ENCODE results near the gene HLA-DPA1.

DNA sequence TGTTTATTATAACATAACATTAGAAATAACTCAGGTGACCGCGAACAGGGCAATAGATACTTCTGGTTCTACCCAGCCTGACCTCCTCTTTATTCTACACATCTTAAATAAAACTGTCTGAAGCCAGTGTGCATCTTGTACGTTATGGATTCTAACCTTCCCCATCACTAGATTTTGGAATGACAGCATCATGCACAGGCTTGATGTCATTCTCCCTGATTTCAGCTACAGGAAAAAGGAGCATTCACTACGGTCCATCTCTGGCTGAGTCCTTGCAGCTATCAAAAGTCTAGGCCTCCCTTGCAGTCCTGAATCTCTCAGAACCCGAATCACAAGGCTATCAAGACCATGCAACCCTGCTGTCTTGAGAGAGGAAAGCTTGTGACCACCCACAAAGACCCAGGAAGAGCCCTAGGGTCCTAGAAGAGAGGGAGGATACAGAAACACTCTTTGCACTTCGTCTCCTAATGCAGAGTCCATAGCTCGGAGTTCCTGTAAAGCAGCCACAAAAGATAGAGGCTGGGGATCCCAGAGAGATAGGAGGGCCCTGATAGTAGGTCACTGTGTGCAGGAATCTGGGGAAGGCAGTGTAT is 845 bp downstream of the HLA-DPA1 start:
- TF ChIP-seq CTCF (IDR thresholded peaks at IDR 0.05) (no peak), POLR2A (IDR thresholded peaks at IDR 0.05) (no peak)

Measured in heart left ventricle (tissue), 13 donors.